Ovary (tissue), 9 donors: ENCODE data around the gene MCCD1. TPM values are rescaled to one million over a fixed set of nuclear protein-coding genes. Genes with fewer than 3 reads are reported as not detected.
"Not testable (repeated sequence)": the region's sequence is repeated elsewhere in the genome, so short reads cannot be mapped to it uniquely, and the experiment has no call there.

Source experiments
- DNase-seq, 5 donors: peaks; one replicate each; pipeline ENCODE4 v3.0.0-alpha.2; 2019 to 2020
- H3K27ac ChIP-seq, 2 donors: fragments of 200-600 bp; one replicate each; pipeline versions ENCODE4 v1.5.1 to v1.8.0; 2019 to 2022
- H3K27me3 ChIP-seq: fragments of 200-600 bp; one replicate; pipeline ENCODE4 v1.8.0; 2022
- H3K36me3 ChIP-seq: fragments of 200-600 bp; sonication (generic); one replicate; pipeline ENCODE4 v1.5.1; 2019
- H3K4me1 ChIP-seq: one replicate; pipeline ENCODE4 v1.8.1; 2013; ENCODE audit warnings: mild to moderate bottlenecking, moderate library complexity; ENCODE audit not compliant: insufficient read depth
- H3K4me3 ChIP-seq: fragments of 200-600 bp; sonication (generic); one replicate; pipeline ENCODE4 v1.5.1; 2017
- H3K9me3 ChIP-seq, 2 donors: fragments of 200-600 bp in 1 of 2; sonication (generic) in 1 of 2; one replicate each; pipeline versions ENCODE4 v1.5.1 to v1.8.1; 2013 to 2019; ENCODE audit warnings: mild to moderate bottlenecking in 1 of 2, moderate library complexity in 1 of 2
- CTCF ChIP-seq, 3 donors: fragments of 450-650 bp in 2 of 3; fragments of 200-600 bp in 1 of 3; IDR thresholded peaks; one replicate each; pipeline versions ENCODE4 v1.5.1 to v1.8.0; 2016 to 2022; ENCODE audit warnings: antibody characterized with exemption in 3 of 3, mild to moderate bottlenecking in 1 of 3
- EP300 ChIP-seq: sonication (generic); formaldehyde crosslinking; IDR thresholded peaks from one replicate; pipeline ENCODE4 v1.6.1; 2017; ENCODE audit warnings: antibody characterized with exemption
- POLR2A ChIP-seq: fragments of 450-650 bp; IDR thresholded peaks from one replicate; pipeline ENCODE4 v1.6.1; 2017; ENCODE audit warnings: antibody characterized with exemption, mild to moderate bottlenecking, moderate library complexity
- WGBS, 3 donors: extraction: QIAGEN DNeasy Blood & Tissue Kit in 1 of 3; methylation state at CpG; one replicate each; pipeline versions ENCODE4 v1.1.5 to v1.1.7; 2013 to 2017; 5-methylcytosine and 5-hydroxymethylcytosine counted together
- intact Hi-C, 4 donors: fragments of 100-400 bp; cut with DNase I; formaldehyde crosslinking; loops; one replicate each; pipeline versions ENCODE4 v1.11.0 to v1.15.1; 2022 to 2023
- polyA plus RNA-seq, 2 donors: library from polyadenylated mRNA; stranded (reverse); fragments of 200-250 nt in 1 of 2; fragments of 350-450 nt in 1 of 2; fragmentation: Illumina TruSeq in 1 of 2; extraction: RNeasy Lipid Tissue Mini Kit (QIAGEN cat#74804) in 1 of 2; gene quantifications; one replicate each; pipeline ENCODE4 v1.2.3, GENCODE V29; 2013 to 2014
- total RNA-seq, 7 donors: library from RNA; depleted of rRNA in 2 of 7; stranded (reverse); fragments of >200 nt in 2 of 7; fragmentation: NEBNext Ultra II Directional in 3 of 7; extraction: Animal tissue kit (Norgen Biotek cat#: 25700) in 3 of 7; gene quantifications; one replicate each; pipeline versions ENCODE4 v1.1.0 to v1.2.4, GENCODE V29; 2016 to 2023
- donor health status: DM: no; HTN: no; CAD: no; lungs with moderate emphysema.
- donor health status: DM: no; HTN: no; CAD: no.
- donor health status: Bipolar disorder and iron deficiency.
- donor health status: DM: yes; HTN: yes; CAD: no.
- donor health status: DM: no; HTN: no; CAD: no.
- donor health status: DM: yes; HTN: yes; CAD: no.

MCCD1 gene
- total and polyA plus RNA-seq, 9 donors: not detected

GRCh38 chr6:31497531-31498476 is 31.0 kb upstream of the MCCD1 start, which contains the start of gene MICB:
MICB (plus strand) TSS chr6:31498145; CDS start chr6:31498194, 49 bp downstream.
- peak; percentile 31 to 74 (median 56) for DNase-seq
- Histone ChIP-seq H3K27ac (no peak within 1 kb of the TSS), H3K27me3 (no peaks in the 10 kb centered on the region), H3K9me3 (no peaks in the 10 kb centered on the region), H3K4me3 (peak within 1 kb of the TSS; percentile 44), H3K36me3 (no peaks in the 10 kb centered on the region), H3K4me1 (no peaks in the 10 kb centered on the region)
- intact Hi-C loops: no loop called here
- WGBS, 3 donors: 1 to 2% (median 2%) methylated on average over 57 to 64 of the region's 64 CpGs
- TF ChIP-seq EP300: no peak
- TF ChIP-seq POLR2A: no peak

- no peak overlapping the region for H3K4me3 ChIP-seq
- no peaks in the 10 kb centered on the region for H3K36me3 ChIP-seq
- no peaks in the 10 kb centered on the region for H3K4me1 ChIP-seq
- H3K27ac ChIP-seq: no peak overlapping the region
- TF ChIP-seq EP300 (no peak), CTCF (IDR thresholded peaks at IDR 0.05) (no peak), POLR2A (no peak)
- no peaks in the 10 kb centered on the region for H3K9me3 ChIP-seq
- H3K27me3 ChIP-seq: no peaks in the 10 kb centered on the region
- no peak for DNase-seq
- intact Hi-C loops: no loop called here
- WGBS, 3 donors: 3 to 12% (median 9%) methylated on average over 21 of the region's 21 CpGs
These were observed 30.0 kb upstream of the MCCD1 start for GRCh38 chr6:31498748-31499147.

DNA sequence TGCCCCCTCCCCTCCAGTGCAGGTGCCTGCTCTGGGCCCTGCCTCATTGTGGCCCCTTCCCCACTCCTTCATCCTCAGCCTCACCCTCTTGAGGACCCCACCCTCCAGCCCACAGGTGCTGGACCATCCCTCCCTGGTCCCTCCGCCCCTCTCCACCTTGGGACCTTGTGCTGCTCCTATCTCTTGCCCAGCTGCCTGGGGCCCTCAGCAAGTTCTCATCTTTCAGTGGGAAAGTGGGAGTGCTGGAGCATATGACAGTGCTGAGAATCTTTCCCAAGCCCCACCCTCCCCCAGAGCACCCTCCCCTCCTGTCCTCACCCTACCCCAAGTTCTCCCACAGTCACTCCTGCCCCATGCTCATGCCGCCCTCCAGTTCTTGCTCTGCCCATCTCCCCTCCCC is 29.1 kb upstream of the MCCD1 start:
- H3K9me3 ChIP-seq, H3K27ac ChIP-seq, DNase-seq, H3K4me3 ChIP-seq, H3K36me3 ChIP-seq, H3K4me1 ChIP-seq, H3K27me3 ChIP-seq, intact Hi-C loops: not testable (repeated sequence)
- 64 to 73% (median 69%) methylated on average over 1 to 2 of the region's 2 CpGs for WGBS, 3 donors

DNA sequence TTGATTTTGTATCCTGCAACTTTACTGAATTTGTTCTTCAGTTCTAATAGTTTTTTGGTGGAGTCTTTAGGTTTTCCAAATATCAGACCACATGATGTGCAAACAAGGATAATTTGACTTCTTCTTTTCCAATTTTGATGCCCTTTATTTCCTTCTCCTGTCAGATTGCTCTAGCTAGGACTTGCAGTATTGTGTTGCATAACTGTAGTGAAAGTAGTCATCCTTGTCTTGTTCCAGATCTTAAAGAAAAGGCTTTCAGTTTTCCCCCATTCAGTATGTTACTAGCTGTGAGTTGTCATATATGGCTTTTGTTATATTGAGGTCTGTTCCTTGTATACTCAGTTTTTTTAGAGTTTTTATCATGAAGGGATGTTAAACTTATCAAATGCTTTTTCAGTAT is 26.2 kb upstream of the MCCD1 start:
- no peak overlapping the region for H3K4me3 ChIP-seq
- H3K36me3 ChIP-seq: no peaks in the 10 kb centered on the region
- TF ChIP-seq CTCF (IDR thresholded peaks at IDR 0.05): no peak
- no peak for TF ChIP-seq EP300
- TF ChIP-seq POLR2A: no peak
- no peak for DNase-seq
- intact Hi-C loops: no loop called here
- H3K9me3 ChIP-seq: no peaks in the 10 kb centered on the region
- H3K27ac ChIP-seq: no peak overlapping the region
- no peaks in the 10 kb centered on the region for H3K27me3 ChIP-seq
- H3K4me1 ChIP-seq: no peaks in the 10 kb centered on the region

DNA sequence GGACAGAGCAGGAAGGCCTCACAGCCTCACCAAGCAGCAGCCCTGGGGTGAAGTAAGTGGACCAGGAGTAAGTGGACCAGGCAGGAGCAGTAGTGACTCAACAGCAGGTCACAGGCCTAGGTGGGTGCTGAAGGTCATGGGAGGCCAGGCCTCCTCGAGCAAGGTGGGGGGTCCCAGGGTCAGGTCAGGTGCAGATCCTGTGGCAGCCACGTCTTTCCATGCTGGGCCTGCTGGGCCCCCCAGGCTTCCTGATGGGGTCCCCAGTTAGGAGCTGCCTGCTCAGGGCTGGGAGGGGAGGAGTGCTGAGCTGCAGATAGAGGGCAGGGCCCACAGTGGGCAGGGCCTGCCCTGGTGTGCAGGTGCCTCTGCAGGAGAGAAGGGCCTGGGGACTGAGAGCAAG is 19.7 kb upstream of the MCCD1 start:
- H3K4me1 ChIP-seq, DNase-seq, H3K27me3 ChIP-seq, H3K9me3 ChIP-seq, H3K36me3 ChIP-seq, intact Hi-C loops, H3K4me3 ChIP-seq, H3K27ac ChIP-seq: not testable (repeated sequence)
- 38 to 46% (median 38%) methylated on average over 2 of the region's 2 CpGs for WGBS, 3 donors

DNA sequence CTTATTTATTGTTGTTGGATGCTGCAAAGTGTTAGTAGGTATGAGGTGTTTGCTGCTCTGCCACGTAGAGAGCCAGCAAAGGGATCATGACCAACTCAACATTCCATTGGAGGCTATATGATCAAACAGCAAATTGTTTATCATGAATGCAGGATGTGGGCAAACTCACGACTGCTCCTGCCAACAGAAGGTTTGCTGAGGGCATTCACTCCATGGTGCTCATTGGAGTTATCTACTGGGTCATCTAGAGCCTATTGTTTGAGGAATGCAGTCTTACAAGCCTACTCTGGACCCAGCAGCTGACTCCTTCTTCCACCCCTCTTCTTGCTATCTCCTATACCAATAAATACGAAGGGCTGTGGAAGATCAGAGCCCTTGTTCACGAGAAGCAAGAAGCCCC is 18.8 kb upstream of the MCCD1 start:
- H3K27ac ChIP-seq: no peak overlapping the region
- no peak for DNase-seq
- H3K27me3 ChIP-seq: no peaks in the 10 kb centered on the region
- intact Hi-C loops: no loop called here
- H3K36me3 ChIP-seq: no peaks in the 10 kb centered on the region
- no peak overlapping the region for H3K4me3 ChIP-seq
- 57 to 70% (median 63%) methylated on average over 4 of the region's 4 CpGs for WGBS, 3 donors
- no peaks in the 10 kb centered on the region for H3K9me3 ChIP-seq
- TF ChIP-seq EP300: no peak
- TF ChIP-seq CTCF (IDR thresholded peaks at IDR 0.05): no peak
- no peak for TF ChIP-seq POLR2A
- no peaks in the 10 kb centered on the region for H3K4me1 ChIP-seq
